ENCODE data around the gene KLHL36. TPM values are rescaled to one million over a fixed set of nuclear protein-coding genes. Genes with fewer than 3 reads are reported as not detected.

KLHL36 gene
- total RNA-seq, 1 donor from 2014 or later: 49.0 TPM

DNA sequence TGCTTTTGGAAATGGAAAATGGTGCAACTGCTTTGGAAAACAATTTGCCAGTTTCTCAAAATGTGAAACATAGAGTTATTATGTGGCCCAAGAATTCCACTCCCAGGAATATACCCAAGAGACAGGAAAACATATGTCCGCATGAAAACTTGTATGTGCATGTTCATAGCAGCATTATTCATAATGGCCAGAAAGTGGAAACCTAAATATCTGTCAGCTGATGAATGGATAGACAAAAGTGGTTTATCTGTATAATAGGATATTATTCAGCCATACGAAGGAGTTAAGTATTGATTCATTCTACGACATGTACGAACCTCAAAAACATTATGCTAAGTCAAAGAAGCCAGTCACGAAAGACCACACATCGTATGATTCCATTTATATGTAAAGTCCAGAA is 22.8 kb upstream of the KLHL36 start:
- Mint-ChIP-seq H3K4me1 (ENCODE audit: low read depth, unreplicated experiment) (peaks cover 5% of the 10 kb centered on the region), H3K4me3 (ENCODE audit: unreplicated experiment) (no peak overlapping the region), H3K9me3 (ENCODE audit: unreplicated experiment) (no peaks in the 10 kb centered on the region), H3K27ac (ENCODE audit: unreplicated experiment) (no peak overlapping the region), H3K36me3 (ENCODE audit: low read depth, unreplicated experiment) (no peaks in the 10 kb centered on the region), H3K27me3 (ENCODE audit: low read depth, unreplicated experiment) (peaks cover 3% of the 10 kb centered on the region)
- Histone ChIP-seq H3K4me2 (ENCODE audit: low read length) (no peak overlapping the region), H3K27ac (ENCODE audit: low read depth, low read length) (no peak overlapping the region), H4K20me1 (ENCODE audit: insufficient read depth, low read length) (no peaks in the 10 kb centered on the region), H3K36me3 (ENCODE audit: insufficient read depth, low read length) (no peaks in the 10 kb centered on the region), H3K4me3 (ENCODE audit: insufficient read depth, low read depth, low read length) (no peak overlapping the region), H3K79me2 (ENCODE audit: insufficient read depth, low read length) (no peaks in the 10 kb centered on the region), H3K9ac (ENCODE audit: low read length) (no peak overlapping the region), H3K4me1 (ENCODE audit: insufficient read depth, low read length) (peaks cover 5% of the 10 kb centered on the region), H3K9me3 (ENCODE audit: insufficient read depth, low read depth, low read length) (no peaks in the 10 kb centered on the region), H2AFZ (ENCODE audit: low read depth, low read length) (no peak overlapping the region), H3K27me3 (ENCODE audit: insufficient read depth, low read length) (no peaks in the 10 kb centered on the region)
- no peak for FAIRE-seq
- no peak for DNase-seq (ENCODE audit: low read depth)
- TF ChIP-seq EZH2 (IDR thresholded peaks at IDR 0.05; ENCODE audit: insufficient read depth, low read length): no peak

- no peaks in the 10 kb centered on the region for H3K27me3 ChIP-seq (ENCODE audit: insufficient read depth, low read length)
- no peak overlapping the region for H3K27ac Mint-ChIP-seq (ENCODE audit: unreplicated experiment)
- H3K79me2 ChIP-seq (ENCODE audit: insufficient read depth, low read length): no peaks in the 10 kb centered on the region
- no peaks in the 10 kb centered on the region for H3K36me3 ChIP-seq (ENCODE audit: insufficient read depth, low read length)
- no peak for DNase-seq (ENCODE audit: low read depth)
- H3K4me2 ChIP-seq (ENCODE audit: low read length): no peak overlapping the region
- H4K20me1 ChIP-seq (ENCODE audit: insufficient read depth, low read length): no peaks in the 10 kb centered on the region
- no peaks in the 10 kb centered on the region for H3K9me3 ChIP-seq (ENCODE audit: insufficient read depth, low read depth, low read length)
- H3K36me3 Mint-ChIP-seq (ENCODE audit: low read depth, unreplicated experiment): no peaks in the 10 kb centered on the region
- no peaks in the 10 kb centered on the region for H3K4me1 Mint-ChIP-seq (ENCODE audit: low read depth, unreplicated experiment)
- H3K4me3 Mint-ChIP-seq (ENCODE audit: unreplicated experiment): no peak overlapping the region
- no peak overlapping the region for H3K9ac ChIP-seq (ENCODE audit: low read length)
- FAIRE-seq: no peak
- H2AFZ ChIP-seq (ENCODE audit: low read depth, low read length): no peak overlapping the region
- H3K27ac ChIP-seq (ENCODE audit: low read depth, low read length): no peak overlapping the region
- H3K27me3 Mint-ChIP-seq (ENCODE audit: low read depth, unreplicated experiment): peaks cover 6% of the 10 kb centered on the region
- H3K4me3 ChIP-seq (ENCODE audit: insufficient read depth, low read depth, low read length): no peak overlapping the region
- no peaks in the 10 kb centered on the region for H3K9me3 Mint-ChIP-seq (ENCODE audit: unreplicated experiment)
- no peak for TF ChIP-seq CTCF (IDR thresholded peaks at IDR 0.05; ENCODE audit: insufficient read depth, low read depth, low read length)
- no peak for TF ChIP-seq EZH2 (IDR thresholded peaks at IDR 0.05; ENCODE audit: insufficient read depth, low read length)
- H3K4me1 ChIP-seq (ENCODE audit: insufficient read depth, low read length): no peaks in the 10 kb centered on the region
These were observed 20.0 kb upstream of the KLHL36 start for GRCh38 chr16:84628226-84628731.

GRCh38 chr16:84629580-84629979 is 18.7 kb upstream of the KLHL36 start:
- TF ChIP-seq CTCF (IDR thresholded peaks at IDR 0.05; ENCODE audit: insufficient read depth, low read depth, low read length): no peak
- H3K27ac ChIP-seq (ENCODE audit: low read depth, low read length): no peak overlapping the region
- H3K4me3 Mint-ChIP-seq (ENCODE audit: unreplicated experiment): no peak overlapping the region
- no peak overlapping the region for H3K4me2 ChIP-seq (ENCODE audit: low read length)
- no peaks in the 10 kb centered on the region for H4K20me1 ChIP-seq (ENCODE audit: insufficient read depth, low read length)
- H3K27me3 ChIP-seq (ENCODE audit: insufficient read depth, low read length): no peaks in the 10 kb centered on the region
- no peak overlapping the region for H3K27ac Mint-ChIP-seq (ENCODE audit: unreplicated experiment)
- H3K4me1 ChIP-seq (ENCODE audit: insufficient read depth, low read length): no peaks in the 10 kb centered on the region
- H3K9me3 Mint-ChIP-seq (ENCODE audit: unreplicated experiment): no peaks in the 10 kb centered on the region
- H3K4me1 Mint-ChIP-seq (ENCODE audit: low read depth, unreplicated experiment): no peaks in the 10 kb centered on the region
- no peaks in the 10 kb centered on the region for H3K36me3 ChIP-seq (ENCODE audit: insufficient read depth, low read length)
- DNase-seq (ENCODE audit: low read depth) (no peak), FAIRE-seq (no peak)
- H3K9me3 ChIP-seq (ENCODE audit: insufficient read depth, low read depth, low read length): no peaks in the 10 kb centered on the region
- no peaks in the 10 kb centered on the region for H3K36me3 Mint-ChIP-seq (ENCODE audit: low read depth, unreplicated experiment)
- H3K9ac ChIP-seq (ENCODE audit: low read length): no peak overlapping the region
- H3K79me2 ChIP-seq (ENCODE audit: insufficient read depth, low read length): no peaks in the 10 kb centered on the region
- peaks cover 12% of the 10 kb centered on the region for H3K27me3 Mint-ChIP-seq (ENCODE audit: low read depth, unreplicated experiment)
- no peak overlapping the region for H2AFZ ChIP-seq (ENCODE audit: low read depth, low read length)
- no peak overlapping the region for H3K4me3 ChIP-seq (ENCODE audit: insufficient read depth, low read depth, low read length)
